ENCODE measurements around the gene PKDCC. TPM values are rescaled to one million over a fixed set of nuclear protein-coding genes. Genes with fewer than 3 reads are reported as not detected.

PKDCC gene
- total and polyA plus RNA-seq, 2 of the 13 experiments (the other 11 are each of a cell fraction or from before 2014, with no cell fraction given): 52.6 to 58.8 TPM

DNA sequence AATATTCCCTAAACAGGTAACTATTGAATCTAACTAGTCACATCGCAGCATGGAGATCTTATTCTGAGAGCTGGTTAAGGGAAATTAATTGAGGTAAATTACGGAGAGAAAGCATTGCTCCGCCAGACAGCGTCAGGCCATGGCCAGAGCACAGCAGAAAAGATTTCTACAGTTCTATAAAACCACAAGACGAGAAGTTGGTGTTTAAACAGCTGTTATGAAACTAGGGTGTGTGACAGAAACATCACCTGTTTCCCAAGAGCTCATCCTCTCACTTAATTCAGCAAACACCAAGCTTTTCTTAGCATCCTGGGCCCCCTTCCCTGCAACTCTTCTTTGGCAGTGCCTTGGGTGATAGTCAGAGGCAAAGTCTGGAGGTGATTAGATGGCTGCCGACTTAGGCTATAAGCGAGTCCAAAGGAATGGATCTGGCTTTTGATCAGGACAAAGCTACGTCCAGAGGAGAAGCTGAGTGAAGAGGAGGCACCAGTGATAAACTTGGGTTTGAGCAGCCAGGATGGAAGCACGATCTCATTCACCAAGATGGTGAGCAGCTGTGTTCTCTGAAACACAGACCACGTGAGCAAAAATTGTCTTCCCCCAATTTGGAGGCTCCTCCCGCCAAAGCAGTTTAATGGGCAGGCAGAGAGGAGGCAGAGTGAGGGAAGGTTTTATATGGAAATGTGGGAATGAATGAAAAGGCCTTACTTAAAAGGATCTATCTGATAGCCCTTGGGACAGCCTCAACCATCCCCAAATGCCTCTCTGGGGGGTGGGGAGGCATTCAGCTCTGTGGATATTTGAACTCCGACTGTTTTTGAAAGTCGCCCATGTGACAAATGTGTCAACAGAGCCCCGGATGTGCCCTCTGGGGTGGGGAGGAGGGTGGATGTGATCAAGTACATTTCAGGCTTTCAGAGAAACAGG lies 57.8 kb downstream of the PKDCC start (continued):
- TF ChIP-seq ARID2 (CRISPR knock-in tag; IDR thresholded peaks at IDR 0.05; ENCODE audit: borderline replicate concordance) (no peak), TCF7L2 (IDR thresholded peaks at IDR 0.05; ENCODE audit: low read depth, low read length) (no peak), ZNF558 (CRISPR knock-in tag; IDR thresholded peaks at IDR 0.05; ENCODE audit: borderline replicate concordance) (no peak), ZNF441 (CRISPR knock-in tag; IDR thresholded peaks at IDR 0.05; ENCODE audit: borderline replicate concordance) (0 out of 2 replicates have a peak, but pooled peaks have one; percentile 52), GATAD2A (CRISPR knock-in tag; IDR thresholded peaks at IDR 0.05) (peak; percentile 87), TAF15 (IDR thresholded peaks at IDR 0.05; ENCODE audit: low read depth, low read length, poor library complexity, severe bottlenecking) (no peak), ZNF367 (CRISPR knock-in tag; IDR thresholded peaks at IDR 0.05; ENCODE audit: borderline replicate concordance) (no peak), ZC3H4 (CRISPR knock-in tag; IDR thresholded peaks at IDR 0.05; ENCODE audit: borderline replicate concordance) (no peak), ZNF382 (CRISPR knock-in tag; IDR thresholded peaks at IDR 0.05; ENCODE audit: borderline replicate concordance) (no peak), AHR (CRISPR knock-in tag; IDR thresholded peaks at IDR 0.05) (peak; percentile 47; the same call in 1 of the 2 replicates), JUN (CRISPR knock-in tag; IDR thresholded peaks at IDR 0.05) (no peak), SP5 (CRISPR knock-in tag; IDR thresholded peaks at IDR 0.05; ENCODE audit: borderline replicate concordance, low read depth) (peak; percentile 77; the same call in 1 of the 2 replicates), MYC (CRISPR knock-in tag; IDR thresholded peaks at IDR 0.05; ENCODE audit: borderline replicate concordance) (0 out of 2 replicates have a peak, but pooled peaks have one; percentile 23), ZNF713 (CRISPR knock-in tag; IDR thresholded peaks at IDR 0.05) (no peak), FLYWCH1 (CRISPR knock-in tag; IDR thresholded peaks at IDR 0.05) (no peak), ZNF292 (CRISPR knock-in tag; IDR thresholded peaks at IDR 0.05; ENCODE audit: borderline replicate concordance, low read depth) (peak; percentile 49; the same call in 1 of the 2 replicates), ESRRA (CRISPR knock-in tag; IDR thresholded peaks at IDR 0.05; ENCODE audit: low read depth) (no peak), ZNF792 (CRISPR knock-in tag; IDR thresholded peaks at IDR 0.05) (peak; percentile 89), ZBTB3 (CRISPR knock-in tag; IDR thresholded peaks at IDR 0.05; ENCODE audit: borderline replicate concordance, low read depth) (peak; percentile 68; the same call in 1 of the 2 replicates)
- TF ChIP-seq, protein P1, sequence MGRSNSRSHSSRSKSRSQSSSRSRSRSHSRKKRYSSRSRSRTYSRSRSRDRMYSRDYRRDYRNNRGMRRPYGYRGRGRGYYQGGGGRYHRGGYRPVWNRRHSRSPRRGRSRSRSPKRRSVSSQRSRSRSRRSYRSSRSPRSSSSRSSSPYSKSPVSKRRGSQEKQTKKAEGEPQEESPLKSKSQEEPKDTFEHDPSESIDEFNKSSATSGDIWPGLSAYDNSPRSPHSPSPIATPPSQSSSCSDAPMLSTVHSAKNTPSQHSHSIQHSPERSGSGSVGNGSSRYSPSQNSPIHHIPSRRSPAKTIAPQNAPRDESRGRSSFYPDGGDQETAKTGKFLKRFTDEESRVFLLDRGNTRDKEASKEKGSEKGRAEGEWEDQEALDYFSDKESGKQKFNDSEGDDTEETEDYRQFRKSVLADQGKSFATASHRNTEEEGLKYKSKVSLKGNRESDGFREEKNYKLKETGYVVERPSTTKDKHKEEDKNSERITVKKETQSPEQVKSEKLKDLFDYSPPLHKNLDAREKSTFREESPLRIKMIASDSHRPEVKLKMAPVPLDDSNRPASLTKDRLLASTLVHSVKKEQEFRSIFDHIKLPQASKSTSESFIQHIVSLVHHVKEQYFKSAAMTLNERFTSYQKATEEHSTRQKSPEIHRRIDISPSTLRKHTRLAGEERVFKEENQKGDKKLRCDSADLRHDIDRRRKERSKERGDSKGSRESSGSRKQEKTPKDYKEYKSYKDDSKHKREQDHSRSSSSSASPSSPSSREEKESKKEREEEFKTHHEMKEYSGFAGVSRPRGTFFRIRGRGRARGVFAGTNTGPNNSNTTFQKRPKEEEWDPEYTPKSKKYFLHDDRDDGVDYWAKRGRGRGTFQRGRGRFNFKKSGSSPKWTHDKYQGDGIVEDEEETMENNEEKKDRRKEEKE (IDR thresholded peaks at IDR 0.05): no peak
- TF ChIP-seq, protein P2, sequence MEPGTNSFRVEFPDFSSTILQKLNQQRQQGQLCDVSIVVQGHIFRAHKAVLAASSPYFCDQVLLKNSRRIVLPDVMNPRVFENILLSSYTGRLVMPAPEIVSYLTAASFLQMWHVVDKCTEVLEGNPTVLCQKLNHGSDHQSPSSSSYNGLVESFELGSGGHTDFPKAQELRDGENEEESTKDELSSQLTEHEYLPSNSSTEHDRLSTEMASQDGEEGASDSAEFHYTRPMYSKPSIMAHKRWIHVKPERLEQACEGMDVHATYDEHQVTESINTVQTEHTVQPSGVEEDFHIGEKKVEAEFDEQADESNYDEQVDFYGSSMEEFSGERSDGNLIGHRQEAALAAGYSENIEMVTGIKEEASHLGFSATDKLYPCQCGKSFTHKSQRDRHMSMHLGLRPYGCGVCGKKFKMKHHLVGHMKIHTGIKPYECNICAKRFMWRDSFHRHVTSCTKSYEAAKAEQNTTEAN (CRISPR knock-in tag; conservative IDR thresholded peaks at IDR 0.05): peak; percentile 17; the same call in 1 of the 2 replicates
- TF ChIP-seq, protein P3, sequence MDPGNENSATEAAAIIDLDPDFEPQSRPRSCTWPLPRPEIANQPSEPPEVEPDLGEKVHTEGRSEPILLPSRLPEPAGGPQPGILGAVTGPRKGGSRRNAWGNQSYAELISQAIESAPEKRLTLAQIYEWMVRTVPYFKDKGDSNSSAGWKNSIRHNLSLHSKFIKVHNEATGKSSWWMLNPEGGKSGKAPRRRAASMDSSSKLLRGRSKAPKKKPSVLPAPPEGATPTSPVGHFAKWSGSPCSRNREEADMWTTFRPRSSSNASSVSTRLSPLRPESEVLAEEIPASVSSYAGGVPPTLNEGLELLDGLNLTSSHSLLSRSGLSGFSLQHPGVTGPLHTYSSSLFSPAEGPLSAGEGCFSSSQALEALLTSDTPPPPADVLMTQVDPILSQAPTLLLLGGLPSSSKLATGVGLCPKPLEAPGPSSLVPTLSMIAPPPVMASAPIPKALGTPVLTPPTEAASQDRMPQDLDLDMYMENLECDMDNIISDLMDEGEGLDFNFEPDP (CRISPR knock-in tag; conservative IDR thresholded peaks at IDR 0.05): no peak
- TF ChIP-seq, protein P4, sequence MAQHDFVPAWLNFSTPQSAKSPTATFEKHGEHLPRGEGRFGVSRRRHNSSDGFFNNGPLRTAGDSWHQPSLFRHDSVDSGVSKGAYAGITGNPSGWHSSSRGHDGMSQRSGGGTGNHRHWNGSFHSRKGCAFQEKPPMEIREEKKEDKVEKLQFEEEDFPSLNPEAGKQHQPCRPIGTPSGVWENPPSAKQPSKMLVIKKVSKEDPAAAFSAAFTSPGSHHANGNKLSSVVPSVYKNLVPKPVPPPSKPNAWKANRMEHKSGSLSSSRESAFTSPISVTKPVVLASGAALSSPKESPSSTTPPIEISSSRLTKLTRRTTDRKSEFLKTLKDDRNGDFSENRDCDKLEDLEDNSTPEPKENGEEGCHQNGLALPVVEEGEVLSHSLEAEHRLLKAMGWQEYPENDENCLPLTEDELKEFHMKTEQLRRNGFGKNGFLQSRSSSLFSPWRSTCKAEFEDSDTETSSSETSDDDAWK (CRISPR knock-in tag; IDR thresholded peaks at IDR 0.05): no peak

Data from HepG2 (cell line).